B cell (primary cell): ENCODE results near the gene NCAN. TPM values are rescaled to one million over a fixed set of nuclear protein-coding genes. Genes with fewer than 3 reads are reported as not detected.

Experiments
- ATAC-seq: fragments of 200-7000 bp; cut with Tn5 transposase; one replicate; pipeline ENCODE4 v1.10.0; 2021; ENCODE audit warnings: low read depth, mild to moderate bottlenecking, moderate number of reproducible peaks, moderate library complexity
- CTCF ChIA-PET: fragments of 350-600 bp; sonication (Branson Sonifier 250); formaldehyde crosslinking; loops from one replicate; lab custom pipeline; 2021; ENCODE audit warnings: antibody characterized with exemption, inconsistent platforms; lab: Charles Lee
- POLR2A ChIA-PET: fragments of 350-600 bp; sonication (Branson Sonifier 250); formaldehyde crosslinking; loops from one replicate; lab custom pipeline; 2021; ENCODE audit warnings: antibody characterized with exemption; lab: Charles Lee
- DNase-seq: peaks from one replicate; pipeline ENCODE4 v3.0.0; 2013
- H2AFZ ChIP-seq: 2 replicates; pipeline ENCODE4 v1.6.1; 2012; ENCODE audit warnings: mild to moderate bottlenecking, low read depth, low read length; ENCODE audit not compliant: insufficient read depth, poor library complexity, severe bottlenecking
- H3K27ac ChIP-seq, 2 donors: 1 replicate in 1 of 2; 2 replicates in 1 of 2; pipeline ENCODE4 v1.5.1; 2012 to 2013; ENCODE audit warnings: low read length in 2 of 2, mild to moderate bottlenecking in 2 of 2, moderate library complexity in 1 of 2
- H3K27me3 ChIP-seq, 4 experiments: fragments of 200-600 bp in 1 of 4; sonication (generic) in 1 of 4; replicated peaks in 1 of 4; 1 replicate in 2 of 4; 2 replicates in 2 of 4; pipeline versions ENCODE4 v1.6.1 to v1.7.0; 2013 to 2016; ENCODE audit warnings: low read length in 3 of 4, mild to moderate bottlenecking in 2 of 4, mixed read lengths in 1 of 4, moderate library complexity in 1 of 4; ENCODE audit not compliant: insufficient read depth in 4 of 4, control insufficient read depth in 3 of 4; ENCODE audit errors: control extremely low read depth in 1 of 4
- H3K36me3 ChIP-seq, 2 experiments: replicated peaks in 1 of 2; 1 replicate in 1 of 2; 2 replicates in 1 of 2; pipeline versions ENCODE4 v1.6.1 to v1.7.1; 2013; ENCODE audit warnings: low read length in 1 of 2; ENCODE audit not compliant: insufficient read depth in 2 of 2, control insufficient read depth in 1 of 2; ENCODE audit errors: control extremely low read depth in 1 of 2, extremely low read depth in 1 of 2
- H3K4me1 ChIP-seq, 2 donors: fragments of 200-600 bp in 1 of 2; sonication (generic) in 1 of 2; 1 replicate in 1 of 2; 2 replicates in 1 of 2; pipeline versions ENCODE4 v1.5.1 to v1.6.1; 2013 to 2017; ENCODE audit warnings: low read length in 2 of 2; ENCODE audit not compliant: control insufficient read depth in 2 of 2, insufficient read depth in 2 of 2
- H3K4me2 ChIP-seq: replicated peaks from 2 replicates; pipeline ENCODE3; 2012; ENCODE audit warnings: mild to moderate bottlenecking, low read depth, low read length; ENCODE audit not compliant: poor library complexity, severe bottlenecking
- H3K4me3 ChIP-seq, 5 experiments: fragments of 200-600 bp in 1 of 5; sonication (generic) in 1 of 5; 1 replicate in 3 of 5; 2 replicates in 2 of 5; pipeline versions ENCODE4 v1.5.1 to v1.7.0; 2011 to 2016; ENCODE audit warnings: low read length in 4 of 5, mild to moderate bottlenecking in 4 of 5, low read depth in 2 of 5, control low read depth in 1 of 5, moderate library complexity in 1 of 5; ENCODE audit not compliant: insufficient read depth in 1 of 5; ENCODE audit errors: control extremely low read depth in 1 of 5, extremely low read depth in 1 of 5
- H3K79me2 ChIP-seq: fragments of 200-600 bp; sonication (generic); one replicate; pipeline ENCODE4 v1.6.0; 2016; ENCODE audit warnings: low read length; ENCODE audit not compliant: control insufficient read depth, insufficient read depth
- H3K9ac ChIP-seq: fragments of 200-600 bp; sonication (generic); 2 replicates; pipeline ENCODE4 v1.6.1; 2017; ENCODE audit warnings: mild to moderate bottlenecking, low read length, moderate library complexity
- H3K9me3 ChIP-seq, 3 donors: one replicate each; pipeline versions ENCODE4 v1.6.1 to v1.7.1; 2013; ENCODE audit warnings: low read length in 2 of 3; ENCODE audit not compliant: control insufficient read depth in 2 of 3, insufficient read depth in 1 of 3; ENCODE audit errors: control extremely low read depth in 1 of 3
- H4K20me1 ChIP-seq: 2 replicates; pipeline ENCODE4 v1.6.0; 2012; ENCODE audit warnings: mild to moderate bottlenecking, low read length; ENCODE audit not compliant: insufficient read depth, control insufficient read depth, poor library complexity, severe bottlenecking
- H3K27ac Mint-ChIP-seq: one replicate; pipeline ENCODE4 v1.8.0; 2021; ENCODE audit warnings: mixed read lengths
- H3K27me3 Mint-ChIP-seq: one replicate; pipeline ENCODE4 v1.8.0; 2021; ENCODE audit warnings: mixed read lengths
- H3K4me1 Mint-ChIP-seq: one replicate; pipeline ENCODE4 v1.8.0; 2021; ENCODE audit warnings: mixed read lengths
- H3K4me3 Mint-ChIP-seq: one replicate; pipeline ENCODE4 v1.8.0; 2021; ENCODE audit warnings: mixed read lengths
- H3K9me3 Mint-ChIP-seq: one replicate; pipeline ENCODE4 v1.8.0; 2022; ENCODE audit warnings: mixed read lengths; ENCODE audit not compliant: insufficient read depth
- CTCF ChIP-seq: fragments of 200-600 bp; IDR thresholded peaks from one replicate; pipeline ENCODE4 v1.8.0; 2022; ENCODE audit warnings: antibody characterized with exemption, mild to moderate bottlenecking
- EZH2 ChIP-seq: IDR thresholded peaks from 2 replicates; pipeline ENCODE4 v1.6.1; 2012; ENCODE audit warnings: borderline replicate concordance, low read depth, mild to moderate bottlenecking, moderate library complexity, low read length; ENCODE audit not compliant: insufficient read depth, poor library complexity, severe bottlenecking
- WGBS: methylation state at CpG from one replicate; pipeline ENCODE4 v1.1.5; 2013; ENCODE audit warnings: missing lambda C conversion rate; ENCODE audit not compliant: insufficient coverage; 5-methylcytosine and 5-hydroxymethylcytosine counted together
- intact Hi-C: fragments of 100-400 bp; cut with micrococcal nuclease; formaldehyde crosslinking; loops from one replicate; pipeline ENCODE4 v1.10.0; 2022
- polyA plus RNA-seq: library from polyadenylated mRNA; depleted of rRNA; stranded (reverse); fragments of >200 nt; gene quantifications from 2 replicates; pipeline ENCODE4 v1.2.3, GENCODE V29; 2012
- total RNA-seq, 2 donors: library from RNA; stranded (reverse); fragments of 120-200 nt in 1 of 2; gene quantifications; 1 replicate in 1 of 2; 2 replicates in 1 of 2; pipeline versions ENCODE4 v1.2.3 to v1.2.4, GENCODE V29; 2013 to 2022

NCAN gene
- total and polyA plus RNA-seq, 2 donors (not counting 1 experiment from before 2014, with no cell fraction given) = 0.03 TPM; not detected in 1

DNA sequence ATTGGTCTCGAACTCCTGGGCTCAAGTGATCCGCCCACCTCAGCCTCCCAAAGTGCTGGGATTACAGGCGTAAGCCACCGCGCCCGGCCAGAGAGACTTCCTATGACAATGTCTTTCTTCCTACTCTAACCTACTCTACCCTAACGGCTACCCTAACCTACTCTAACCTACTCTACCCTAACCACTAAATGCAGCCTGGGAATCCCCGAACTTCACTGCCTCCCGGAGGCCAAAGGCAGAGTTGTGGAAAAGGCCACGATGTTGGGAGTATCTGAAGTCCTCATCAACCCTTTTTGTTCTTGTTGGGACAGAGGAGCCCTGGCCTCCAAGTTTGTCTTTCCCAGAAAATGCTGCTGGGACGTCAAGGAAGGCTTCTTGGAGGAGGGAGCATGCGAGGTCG lies 7.6 kb upstream of the NCAN start:
- H3K27ac Mint-ChIP-seq = peak overlapping the region; percentile 46
- Histone ChIP-seq H4K20me1 (no peaks in the 10 kb centered on the region), H3K9ac (no peak overlapping the region), H3K79me2 (peaks cover 17% of the 10 kb centered on the region), H3K27ac (no peak overlapping the region), H3K4me3 (no peak overlapping the region), H3K27me3 (peaks cover 0 to 11% (median 2%) of the 10 kb centered on the region in 4 experiments), H2AFZ (no peak overlapping the region), H3K9me3 (peaks cover 0 to 14% (median 4%) of the 10 kb centered on the region in 3 donors), H3K4me1 (peaks cover 23 to 33% of the 10 kb centered on the region in 2 donors), H3K4me2 (peak overlapping the region; percentile 83), H3K36me3 (peaks cover 0 to 6% of the 10 kb centered on the region in 2 experiments)
- CTCF ChIA-PET = interaction anchor here (1.0 kb wide), 1 partner anchor 10 kb away, joined by 4 read pairs; no protein-coding TSS in a partner anchor
- POLR2A ChIA-PET = interaction anchor here (0.6 to 2.7 kb wide), 2 partner anchors 12 to 1053 kb away, joined by 4 to 14 read pairs; partner anchors contain the start of genes BORCS8 and RFXANK
- peak overlapping the region; percentile 92 for H3K4me3 Mint-ChIP-seq
- peaks cover 9% of the 10 kb centered on the region for H3K27me3 Mint-ChIP-seq
- DNase-seq = no peak
- intact Hi-C loops = no loop called here
- H3K4me1 Mint-ChIP-seq = peaks cover 30% of the 10 kb centered on the region
- no peak for TF ChIP-seq CTCF
- no peak for TF ChIP-seq EZH2
- no peak for ATAC-seq
- peaks cover 3% of the 10 kb centered on the region for H3K9me3 Mint-ChIP-seq
- 77% methylated on average over 13 of the region's 13 CpGs for WGBS
